Kidney (tissue), 14 donors: ENCODE measurements around the gene ZNF367. TPM values are rescaled to one million over a fixed set of nuclear protein-coding genes. Genes with fewer than 3 reads are reported as not detected.
A peak's percentile ranks its signal among the peaks of the same experiment; 100 is the strongest.

Experiments used
- DNase-seq, 5 donors: peaks; one replicate each; pipeline ENCODE4 v3.0.0-alpha.2; 2013 to 2020
- FAIRE-seq: peaks from 2 replicates; lab custom pipeline; 2012; peaks lifted over from hg19 to GRCh38; lab: Jason Lieb, UNC
- H3K27ac ChIP-seq, 2 donors: one replicate each; pipeline ENCODE4 v1.7.0; 2013; ENCODE audit warnings: low read depth in 2 of 2, low read length in 2 of 2, inconsistent platforms in 1 of 2
- H3K27me3 ChIP-seq: one replicate; pipeline ENCODE4 v1.7.1; 2013; ENCODE audit warnings: low read length, inconsistent platforms; ENCODE audit not compliant: control insufficient read depth, insufficient read depth
- H3K36me3 ChIP-seq, 3 donors: one replicate each; pipeline versions ENCODE4 v1.7.0 to v1.7.1; 2013; ENCODE audit warnings: low read length in 3 of 3, control low read depth in 1 of 3, inconsistent platforms in 1 of 3; ENCODE audit not compliant: insufficient read depth in 3 of 3, control insufficient read depth in 2 of 3
- H3K4me1 ChIP-seq, 3 donors: one replicate each; pipeline versions ENCODE4 v1.7.0 to v1.7.1; 2013; ENCODE audit warnings: low read length in 3 of 3, inconsistent platforms in 1 of 3, low read depth in 1 of 3; ENCODE audit not compliant: control insufficient read depth in 2 of 3, insufficient read depth in 2 of 3
- H3K4me3 ChIP-seq, 3 donors: one replicate each; pipeline versions ENCODE4 v1.7.0 to v1.8.1; 2013; ENCODE audit warnings: low read length in 3 of 3, control low read depth in 1 of 3, inconsistent platforms in 1 of 3
- H3K9ac ChIP-seq, 3 donors: one replicate each; pipeline versions ENCODE4 v1.7.0 to v1.7.1; 2013; ENCODE audit warnings: low read length in 3 of 3, control low read depth in 1 of 3, inconsistent platforms in 1 of 3
- H3K9me3 ChIP-seq, 3 donors: one replicate each; pipeline versions ENCODE4 v1.7.0 to v1.7.1; 2013; ENCODE audit warnings: low read length in 3 of 3, control low read depth in 1 of 3, inconsistent platforms in 1 of 3; ENCODE audit not compliant: control insufficient read depth in 2 of 3, insufficient read depth in 1 of 3
- intact Hi-C: fragments of 100-400 bp; cut with DNase I; formaldehyde crosslinking; loops from one replicate; pipeline ENCODE4 v1.11.1; 2022
- polyA plus RNA-seq: library from polyadenylated mRNA; stranded (reverse); fragments of 350-450 nt; fragmentation: Illumina TruSeq; extraction: RNeasy Lipid Tissue Mini Kit (QIAGEN cat#74804); gene quantifications from one replicate; pipeline ENCODE4 v1.2.3, GENCODE V29; 2014; ENCODE audit warnings: low read depth, low replicate concordance; ENCODE audit not compliant: insufficient read depth
- total RNA-seq: library from RNA; stranded (reverse); fragmentation: NEBNext Ultra II Directional; extraction: Animal tissue kit (Norgen Biotek cat#: 25700); gene quantifications from one replicate; pipeline ENCODE4 v1.2.1, GENCODE V29; 2021
- TF ChIP-seq, protein P1 (sequence below): IDR thresholded peaks from 3 replicates; pipeline ENCODE4 v1.5.1; 2012; ENCODE audit warnings: mild to moderate bottlenecking, moderate library complexity, borderline replicate concordance; ENCODE audit not compliant: insufficient read depth; ENCODE audit errors: extremely low read depth
- donor health status: control.
- donor health status: control.
- donor health status: control.
- donor health status: control.
- donor health status: control.
- donor health status: DM: yes; HTN: yes; CAD: no.
- donor health status: Normal renal cell carcinoma (clear cell type).

ZNF367 gene
- total and polyA plus RNA-seq, 2 donors from 2014 or later = 1.5 to 1.9 TPM

GRCh38 chr9:96392263-96392662, 25.9 kb downstream of the ZNF367 start:
- no peak overlapping the region for H3K27ac ChIP-seq

GRCh38 chr9:96391021-96391765, 27.0 kb downstream of the ZNF367 start:
- Histone ChIP-seq H3K27me3 (no peaks in the 10 kb centered on the region), H3K9me3 (no peaks in the 10 kb centered on the region), H3K9ac (no peak overlapping the region), H3K27ac (peak overlapping the region in 1 of 2 donors; percentile 53), H3K4me3 (peak overlapping the region in 1 of 3 donors; percentile 10), H3K4me1 (no peaks in the 10 kb centered on the region), H3K36me3 (no peaks in the 10 kb centered on the region)
- DNase-seq = no peak
- FAIRE-seq = no peak
- TF ChIP-seq, protein P1, sequence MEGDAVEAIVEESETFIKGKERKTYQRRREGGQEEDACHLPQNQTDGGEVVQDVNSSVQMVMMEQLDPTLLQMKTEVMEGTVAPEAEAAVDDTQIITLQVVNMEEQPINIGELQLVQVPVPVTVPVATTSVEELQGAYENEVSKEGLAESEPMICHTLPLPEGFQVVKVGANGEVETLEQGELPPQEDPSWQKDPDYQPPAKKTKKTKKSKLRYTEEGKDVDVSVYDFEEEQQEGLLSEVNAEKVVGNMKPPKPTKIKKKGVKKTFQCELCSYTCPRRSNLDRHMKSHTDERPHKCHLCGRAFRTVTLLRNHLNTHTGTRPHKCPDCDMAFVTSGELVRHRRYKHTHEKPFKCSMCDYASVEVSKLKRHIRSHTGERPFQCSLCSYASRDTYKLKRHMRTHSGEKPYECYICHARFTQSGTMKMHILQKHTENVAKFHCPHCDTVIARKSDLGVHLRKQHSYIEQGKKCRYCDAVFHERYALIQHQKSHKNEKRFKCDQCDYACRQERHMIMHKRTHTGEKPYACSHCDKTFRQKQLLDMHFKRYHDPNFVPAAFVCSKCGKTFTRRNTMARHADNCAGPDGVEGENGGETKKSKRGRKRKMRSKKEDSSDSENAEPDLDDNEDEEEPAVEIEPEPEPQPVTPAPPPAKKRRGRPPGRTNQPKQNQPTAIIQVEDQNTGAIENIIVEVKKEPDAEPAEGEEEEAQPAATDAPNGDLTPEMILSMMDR = no peak
- intact Hi-C loops = no loop called here

More at GRCh38 chr9:96392263-96392662, 25.9 kb downstream of the ZNF367 start:
- Histone ChIP-seq H3K9ac (no peak overlapping the region), H3K4me3 (no peak overlapping the region), H3K27me3 (no peaks in the 10 kb centered on the region), H3K36me3 (no peaks in the 10 kb centered on the region), H3K4me1 (no peaks in the 10 kb centered on the region), H3K9me3 (no peaks in the 10 kb centered on the region)
- no peak for DNase-seq
- TF ChIP-seq, protein P1 = no peak
- no peak for FAIRE-seq
- intact Hi-C loops = no loop called here

- FAIRE-seq = no peak
- DNase-seq = no peak
- no peak overlapping the region for H3K27ac ChIP-seq
- intact Hi-C loops = no loop called here
- no peaks in the 10 kb centered on the region for H3K36me3 ChIP-seq
- H3K9ac ChIP-seq = no peak overlapping the region
- H3K4me1 ChIP-seq = no peaks in the 10 kb centered on the region
- H3K4me3 ChIP-seq = no peak overlapping the region
- no peaks in the 10 kb centered on the region for H3K27me3 ChIP-seq
- no peaks in the 10 kb centered on the region for H3K9me3 ChIP-seq
- TF ChIP-seq, protein P1 = no peak
Observed at GRCh38 chr9:96388144-96388543, 30.0 kb downstream of the ZNF367 start.
